GM19043 (cell line): Measurements from ENCODE around the gene PLA2G2D.

Experiments
- ATAC-seq: cut with Tn5 transposase; IDR thresholded peaks from one replicate; pipeline ENCODE4 v1.9.1; 2021; ENCODE audit warnings: low read depth; ENCODE audit not compliant: unreplicated experiment

PLA2G2D gene

DNA sequence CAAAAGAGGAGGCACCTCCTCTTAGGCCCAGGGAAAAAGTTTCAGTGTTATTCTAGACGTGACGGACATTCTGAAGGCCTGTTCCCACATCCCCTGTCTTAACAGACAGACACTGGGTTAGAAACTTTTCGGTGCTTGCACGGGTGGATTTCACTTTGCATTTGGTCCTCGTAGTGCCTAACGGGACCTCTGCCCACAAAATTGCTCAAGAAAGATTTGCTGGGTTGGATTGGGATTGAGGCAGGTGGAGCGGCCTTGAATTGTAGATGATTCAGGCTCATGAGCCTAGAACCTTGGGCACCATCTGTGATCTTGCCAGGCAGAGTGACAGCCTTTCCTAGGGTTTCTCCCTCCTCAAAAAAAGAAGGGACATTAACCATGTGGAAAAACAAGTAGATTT, 46.6 kb downstream of the PLA2G2D start:
- ATAC-seq: no peak

GRCh38 chr1:20071416-20071815, 47.9 kb downstream of the PLA2G2D start:
- ATAC-seq: no peak

DNA sequence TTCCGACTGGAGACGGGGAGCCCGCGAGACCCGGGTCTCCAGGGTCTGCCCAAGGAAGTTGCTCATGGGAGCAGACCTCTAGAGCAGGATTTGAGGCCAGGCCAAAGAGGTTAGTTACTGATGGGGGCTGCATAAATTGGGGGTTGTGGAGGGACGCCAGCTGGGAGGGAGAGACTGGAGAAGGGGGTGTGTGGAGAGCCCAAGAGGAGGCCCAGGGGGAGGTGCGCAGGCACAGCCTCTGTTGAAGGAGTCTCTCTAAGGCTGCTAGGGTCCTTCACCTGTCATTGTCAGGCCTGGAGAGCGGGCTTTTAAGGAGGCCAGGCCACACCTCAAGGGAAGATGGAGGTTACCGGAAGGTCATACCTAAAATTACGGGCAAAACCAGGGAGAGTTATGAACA, 49.0 kb downstream of the PLA2G2D start:
- no peak for ATAC-seq

GRCh38 chr1:20069874-20070273, 49.5 kb downstream of the PLA2G2D start, which contains the start of gene PLA2G5:
PLA2G5 (plus strand) TSS chr1:20070194; CDS start chr1:20084831, 14,637 bp downstream.
- no peak for ATAC-seq

DNA sequence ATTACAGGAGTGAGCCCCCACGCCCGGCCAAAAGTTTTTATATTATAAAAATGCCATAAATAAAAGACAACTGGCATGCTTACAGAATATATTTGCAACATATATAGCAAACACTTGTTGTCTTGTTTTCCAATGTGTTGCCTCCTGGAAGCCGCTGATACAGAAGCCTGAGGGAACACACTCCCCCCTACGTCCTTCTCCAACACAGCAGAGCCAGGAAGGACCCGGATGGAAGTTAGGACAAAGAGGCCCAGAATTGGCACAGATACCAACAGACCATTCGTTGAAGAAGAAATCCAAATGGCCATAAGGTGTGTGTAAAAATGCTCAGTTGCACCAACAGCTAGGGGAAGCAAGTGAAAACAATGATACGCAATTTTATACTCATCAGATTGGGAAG, 50.6 kb downstream of the PLA2G2D start:
- no peak for ATAC-seq

DNA sequence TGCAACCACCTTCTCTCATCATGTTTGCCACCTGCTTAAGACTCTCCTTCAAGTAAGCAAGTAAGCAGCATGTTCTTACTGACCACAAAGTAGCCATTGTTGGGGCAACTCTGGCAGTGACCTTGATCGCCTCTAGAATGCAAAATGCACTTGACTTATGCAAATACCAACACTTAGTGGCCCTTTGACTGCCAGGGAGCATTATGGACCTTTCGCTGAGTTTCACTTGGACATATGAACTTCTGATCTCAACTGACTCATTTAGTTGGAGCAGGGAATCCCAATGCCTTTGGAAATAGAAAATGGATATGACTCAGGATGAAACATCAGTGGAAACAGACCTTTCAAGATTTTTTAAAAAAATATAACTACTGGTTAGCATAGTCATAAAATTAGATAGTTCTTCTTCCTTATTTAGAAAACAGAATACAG, 55.5 kb downstream of the PLA2G2D start:
- ATAC-seq: no peak
